Measurements from ENCODE around the gene PARP16. TPM values are rescaled to one million over a fixed set of nuclear protein-coding genes. Genes with fewer than 3 reads are reported as not detected.

PARP16 gene
- total RNA-seq, 6 experiments from 2014 or later: 6.9 to 11.3 (median 8.5) TPM

- H3K4me1 ChIP-seq: no peaks in the 10 kb centered on the region
- no peaks in the 10 kb centered on the region for H3K27me3 ChIP-seq
- ATAC-seq (no peak), DNase-seq (no peak)
- intact Hi-C loops (cut with DNase I): no loop called here
- H3K27ac ChIP-seq: no peak overlapping the region
- H3K4me3 ChIP-seq: no peak overlapping the region
- H3K36me3 ChIP-seq: no peaks in the 10 kb centered on the region
- 65% methylated on average over 8 of the region's 10 CpGs for WGBS (ENCODE audit: insufficient coverage, low coverage, low lambda C conversion rate, missing lambda C conversion rate)
- no peak for TF ChIP-seq CTCF (IDR thresholded peaks at IDR 0.05)
- no peak for TF ChIP-seq POLR2A (IDR thresholded peaks at IDR 0.05)
- no peaks in the 10 kb centered on the region for H3K9me3 ChIP-seq
Measured at GRCh38 chr15:65217526-65218482, 68.9 kb downstream of the PARP16 start.

GRCh38 chr15:65215496-65215895 lies 71.2 kb downstream of the PARP16 start:
- ATAC-seq (no peak), DNase-seq (no peak)
- no peaks in the 10 kb centered on the region for H3K36me3 ChIP-seq
- H3K27me3 ChIP-seq: no peaks in the 10 kb centered on the region
- no peak overlapping the region for H3K4me3 ChIP-seq
- intact Hi-C loops (cut with DNase I): no loop called here
- TF ChIP-seq CTCF (IDR thresholded peaks at IDR 0.05) (no peak), POLR2A (IDR thresholded peaks at IDR 0.05) (no peak)
- no peak overlapping the region for H3K27ac ChIP-seq
- H3K4me1 ChIP-seq: no peaks in the 10 kb centered on the region
- no peaks in the 10 kb centered on the region for H3K9me3 ChIP-seq

- Histone ChIP-seq H3K27ac (no peak overlapping the region), H3K4me3 (no peak overlapping the region), H3K4me1 (no peaks in the 10 kb centered on the region), H3K9me3 (no peaks in the 10 kb centered on the region), H3K36me3 (no peaks in the 10 kb centered on the region), H3K27me3 (no peaks in the 10 kb centered on the region)
- intact Hi-C loops (cut with DNase I): no loop called here
- DNase-seq: no peak
- no peak for ATAC-seq
- TF ChIP-seq CTCF (IDR thresholded peaks at IDR 0.05) (no peak), POLR2A (IDR thresholded peaks at IDR 0.05) (no peak)
- WGBS (ENCODE audit: insufficient coverage, low coverage, low lambda C conversion rate, missing lambda C conversion rate): 54% methylated on average over 3 of the region's 4 CpGs
Measured at GRCh38 chr15:65214010-65214409, 72.7 kb downstream of the PARP16 start.

GRCh38 chr15:65213241-65213640 lies 73.4 kb downstream of the PARP16 start:
- intact Hi-C loops (cut with DNase I): no loop called here
- Histone ChIP-seq H3K27me3 (no peaks in the 10 kb centered on the region), H3K4me3 (no peak overlapping the region), H3K27ac (no peak overlapping the region), H3K36me3 (no peaks in the 10 kb centered on the region), H3K4me1 (no peaks in the 10 kb centered on the region), H3K9me3 (no peaks in the 10 kb centered on the region)
- no peak for DNase-seq
- WGBS (ENCODE audit: insufficient coverage, low coverage, low lambda C conversion rate, missing lambda C conversion rate): 83% methylated on average over 2 of the region's 2 CpGs
- ATAC-seq: no peak
- TF ChIP-seq POLR2A (IDR thresholded peaks at IDR 0.05): no peak
- no peak for TF ChIP-seq CTCF (IDR thresholded peaks at IDR 0.05)

Measured in right lobe of liver (tissue), 6 donors.